Calu3 (cell line): ENCODE results near the gene TTC17. TPM values are rescaled to one million over a fixed set of nuclear protein-coding genes. Genes with fewer than 3 reads are reported as not detected.
"Not testable (repeated sequence)": the region's sequence is repeated elsewhere in the genome, so short reads cannot be mapped to it uniquely, and the experiment has no call there.

Experiments used
- BruUV-seq: library from RNA; stranded (reverse); fragments of 400-500 nt; replicated peaks from 2 replicates; lab custom pipeline; 2021; lab: Mats Ljungman, UMichigan
- CTCF ChIA-PET: fragments of 300-600 bp; sonication (Branson Sonifier 250); formaldehyde crosslinking; loops from one replicate; lab custom pipeline; 2022; ENCODE audit warnings: antibody characterized with exemption; lab: Charles Lee
- DNase-seq: peaks from one replicate; pipeline ENCODE4 v3.0.0; 2022
- H3K27ac Mint-ChIP-seq: one replicate; pipeline ENCODE4 v1.8.0; 2022; ENCODE audit warnings: mixed read lengths; ENCODE audit not compliant: unreplicated experiment
- H3K27me3 Mint-ChIP-seq: one replicate; pipeline ENCODE4 v1.8.0; 2022; ENCODE audit warnings: mixed read lengths; ENCODE audit not compliant: unreplicated experiment
- H3K36me3 Mint-ChIP-seq: one replicate; pipeline ENCODE4 v1.8.0; 2022; ENCODE audit warnings: mild to moderate bottlenecking, moderate library complexity, mixed read lengths; ENCODE audit not compliant: insufficient read depth, unreplicated experiment
- H3K4me1 Mint-ChIP-seq: one replicate; pipeline ENCODE4 v1.8.0; 2022; ENCODE audit warnings: mild to moderate bottlenecking, low read depth, mixed read lengths; ENCODE audit not compliant: unreplicated experiment
- H3K4me3 Mint-ChIP-seq: one replicate; pipeline ENCODE4 v1.8.0; 2022; ENCODE audit warnings: mild to moderate bottlenecking, low read depth, moderate library complexity, mixed read lengths; ENCODE audit not compliant: unreplicated experiment
- H3K9me3 Mint-ChIP-seq: one replicate; pipeline ENCODE4 v1.8.0; 2022; ENCODE audit warnings: low read depth, mixed read lengths; ENCODE audit not compliant: unreplicated experiment
- intact Hi-C: fragments of 100-400 bp; cut with micrococcal nuclease; formaldehyde crosslinking; loops from one replicate; pipeline ENCODE4 v1.10.0; 2022; ENCODE audit not compliant: unreplicated experiment
- total RNA-seq: library from RNA; stranded (reverse); gene quantifications from 2 replicates; pipeline ENCODE4 v1.2.3, GENCODE V29; 2022
- TF ChIP-seq, protein P1 (sequence below): fragments of 200-600 bp; IDR thresholded peaks from one replicate; pipeline ENCODE4 v1.8.0; 2022; ENCODE audit warnings: antibody characterized with exemption; ENCODE audit not compliant: unreplicated experiment

The TTC17 gene
- total RNA-seq, 1 experiment from 2014 or later, result 77.7 TPM

- Mint-ChIP-seq H3K9me3 (no peaks in the 10 kb centered on the region), H3K27ac (no peak overlapping the region), H3K27me3 (no peaks in the 10 kb centered on the region), H3K4me1 (peaks cover 33% of the 10 kb centered on the region), H3K4me3 (no peak overlapping the region), H3K36me3 (peaks cover 24% of the 10 kb centered on the region)
- peak; percentile 3 for DNase-seq
- intact Hi-C loops, result loop anchor here (5.0 kb wide), 1 partner anchor 96 kb away; no protein-coding TSS in a partner anchor
- TF ChIP-seq, protein P1, sequence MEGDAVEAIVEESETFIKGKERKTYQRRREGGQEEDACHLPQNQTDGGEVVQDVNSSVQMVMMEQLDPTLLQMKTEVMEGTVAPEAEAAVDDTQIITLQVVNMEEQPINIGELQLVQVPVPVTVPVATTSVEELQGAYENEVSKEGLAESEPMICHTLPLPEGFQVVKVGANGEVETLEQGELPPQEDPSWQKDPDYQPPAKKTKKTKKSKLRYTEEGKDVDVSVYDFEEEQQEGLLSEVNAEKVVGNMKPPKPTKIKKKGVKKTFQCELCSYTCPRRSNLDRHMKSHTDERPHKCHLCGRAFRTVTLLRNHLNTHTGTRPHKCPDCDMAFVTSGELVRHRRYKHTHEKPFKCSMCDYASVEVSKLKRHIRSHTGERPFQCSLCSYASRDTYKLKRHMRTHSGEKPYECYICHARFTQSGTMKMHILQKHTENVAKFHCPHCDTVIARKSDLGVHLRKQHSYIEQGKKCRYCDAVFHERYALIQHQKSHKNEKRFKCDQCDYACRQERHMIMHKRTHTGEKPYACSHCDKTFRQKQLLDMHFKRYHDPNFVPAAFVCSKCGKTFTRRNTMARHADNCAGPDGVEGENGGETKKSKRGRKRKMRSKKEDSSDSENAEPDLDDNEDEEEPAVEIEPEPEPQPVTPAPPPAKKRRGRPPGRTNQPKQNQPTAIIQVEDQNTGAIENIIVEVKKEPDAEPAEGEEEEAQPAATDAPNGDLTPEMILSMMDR, result no peak
- BruUV-seq, result no TSS peak
- CTCF ChIA-PET, result no interaction called here
Measured at GRCh38 chr11:43316451-43316850, 42.3 kb upstream of the TTC17 start.

DNA sequence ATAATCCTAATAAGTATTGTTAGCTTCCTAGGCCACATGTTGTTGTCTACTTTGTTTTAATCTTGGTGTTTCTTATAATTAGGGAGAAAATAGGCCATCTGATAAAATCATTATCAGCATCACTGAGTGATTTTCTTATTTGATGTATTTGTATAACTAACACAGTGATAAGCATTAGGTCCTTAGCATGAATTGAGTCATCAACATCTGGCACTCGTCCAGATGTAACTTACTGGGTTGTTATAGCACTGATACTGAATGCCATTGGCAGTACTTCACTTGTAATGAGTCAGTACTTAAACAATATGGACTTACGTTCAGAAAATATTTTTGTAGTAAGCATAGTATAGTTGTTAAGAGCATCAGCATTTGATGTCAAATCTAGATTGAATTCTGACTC lies 30.7 kb upstream of the TTC17 start:
- peaks cover 45% of the 10 kb centered on the region for H3K36me3 Mint-ChIP-seq
- BruUV-seq, result no TSS peak
- TF ChIP-seq, protein P1, result no peak
- no peak overlapping the region for H3K4me3 Mint-ChIP-seq
- CTCF ChIA-PET, result no interaction called here
- no peaks in the 10 kb centered on the region for H3K27me3 Mint-ChIP-seq
- no peak overlapping the region for H3K27ac Mint-ChIP-seq
- peak; percentile 37 for DNase-seq
- intact Hi-C loops, result no loop called here
- no peaks in the 10 kb centered on the region for H3K9me3 Mint-ChIP-seq
- H3K4me1 Mint-ChIP-seq, result peaks cover 9% of the 10 kb centered on the region

GRCh38 chr11:43328482-43328881 lies 30.2 kb upstream of the TTC17 start:
- no peaks in the 10 kb centered on the region for H3K9me3 Mint-ChIP-seq
- intact Hi-C loops, result no loop called here
- no peak overlapping the region for H3K4me3 Mint-ChIP-seq
- TF ChIP-seq, protein P1, result no peak
- CTCF ChIA-PET, result interaction anchor here (0.6 kb wide), 1 partner anchor 16 kb away, joined by 3 read pairs; no protein-coding TSS in a partner anchor
- no peak for DNase-seq
- no peaks in the 10 kb centered on the region for H3K27me3 Mint-ChIP-seq
- H3K27ac Mint-ChIP-seq, result no peak overlapping the region
- H3K4me1 Mint-ChIP-seq, result peaks cover 9% of the 10 kb centered on the region
- peaks cover 42% of the 10 kb centered on the region for H3K36me3 Mint-ChIP-seq
- no TSS peak for BruUV-seq

DNA sequence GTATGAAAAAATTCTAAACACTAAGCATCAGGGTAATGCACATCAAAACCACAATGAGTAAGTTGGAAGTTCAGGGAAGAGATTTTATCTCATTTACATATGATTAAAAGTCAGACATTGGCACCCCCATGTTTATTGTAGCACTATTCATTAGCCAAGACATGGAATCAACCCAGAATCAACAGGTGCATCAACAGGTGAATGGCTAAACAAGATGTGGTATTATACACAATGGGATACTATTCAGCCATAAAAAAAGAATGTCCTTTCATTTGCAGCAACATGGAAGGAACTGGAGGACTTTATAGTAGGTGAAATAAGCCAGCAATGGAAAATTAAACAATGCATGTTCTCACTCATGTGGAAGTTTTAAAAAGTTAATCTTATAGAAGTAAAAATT lies 17.6 kb upstream of the TTC17 start:
- TF ChIP-seq, protein P1, result no peak
- Mint-ChIP-seq H3K27me3 (no peaks in the 10 kb centered on the region), H3K36me3 (peaks cover 6% of the 10 kb centered on the region), H3K4me1 (no peaks in the 10 kb centered on the region), H3K27ac (no peak overlapping the region), H3K4me3 (no peak overlapping the region), H3K9me3 (no peaks in the 10 kb centered on the region)
- BruUV-seq, result no TSS peak
- CTCF ChIA-PET, result interaction anchor here (0.6 kb wide), 1 partner anchor 321 kb away, joined by 5 read pairs; no protein-coding TSS in a partner anchor
- intact Hi-C loops, result no loop called here
- DNase-seq, result no peak

GRCh38 chr11:43351426-43351825 lies 7.3 kb upstream of the TTC17 start:
- CTCF ChIA-PET, H3K9me3 Mint-ChIP-seq, H3K36me3 Mint-ChIP-seq, intact Hi-C loops, H3K27ac Mint-ChIP-seq, H3K27me3 Mint-ChIP-seq, H3K4me1 Mint-ChIP-seq, BruUV-seq: not testable (repeated sequence)
- H3K4me3 Mint-ChIP-seq, result peak overlapping the region; percentile 69
- DNase-seq, result peak; percentile 49
